NB4 (cell line): ENCODE results near the gene THAP9.
"Not testable (repeated sequence)": the region's sequence is repeated elsewhere in the genome, so short reads cannot be mapped to it uniquely, and the experiment has no call there.

Source experiments
- MAX ChIP-seq: IDR thresholded peaks from 2 replicates; pipeline ENCODE4 v1.6.1; 2011; ENCODE audit warnings: low read depth, low read length
- MYC ChIP-seq: IDR thresholded peaks from 2 replicates; pipeline ENCODE4 v1.6.1; 2011; ENCODE audit warnings: low read depth, low read length
- POLR2A ChIP-seq: IDR thresholded peaks from 2 replicates; pipeline ENCODE4 v1.6.1; 2011; ENCODE audit warnings: mild to moderate bottlenecking; ENCODE audit not compliant: insufficient read length; ENCODE audit errors: extremely low read depth
- TF ChIP-seq, protein P1 (sequence below): IDR thresholded peaks from one replicate; pipeline ENCODE4 v1.5.1; 2012; ENCODE audit warnings: low read depth, low read length

DNA sequence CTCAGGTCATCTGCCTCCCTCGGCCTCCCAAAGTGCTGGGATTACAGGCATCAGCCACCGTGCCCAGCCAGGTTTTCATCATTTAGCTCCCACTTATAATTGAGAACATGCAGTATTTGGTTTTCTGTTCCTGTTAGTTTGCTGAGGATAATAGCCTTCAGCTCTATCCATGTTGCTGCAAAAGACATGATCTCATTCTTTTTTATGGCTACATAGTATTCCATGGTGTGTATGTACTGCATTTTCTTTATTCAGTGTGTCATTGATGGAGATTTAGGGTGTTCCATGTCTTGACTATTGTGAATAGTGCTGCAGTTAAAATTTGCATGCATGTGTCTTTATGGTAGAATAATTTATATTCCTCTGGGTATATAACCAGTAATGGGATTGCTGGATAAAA, 13.4 kb downstream of the THAP9 start:
- TF ChIP-seq, protein P1, sequence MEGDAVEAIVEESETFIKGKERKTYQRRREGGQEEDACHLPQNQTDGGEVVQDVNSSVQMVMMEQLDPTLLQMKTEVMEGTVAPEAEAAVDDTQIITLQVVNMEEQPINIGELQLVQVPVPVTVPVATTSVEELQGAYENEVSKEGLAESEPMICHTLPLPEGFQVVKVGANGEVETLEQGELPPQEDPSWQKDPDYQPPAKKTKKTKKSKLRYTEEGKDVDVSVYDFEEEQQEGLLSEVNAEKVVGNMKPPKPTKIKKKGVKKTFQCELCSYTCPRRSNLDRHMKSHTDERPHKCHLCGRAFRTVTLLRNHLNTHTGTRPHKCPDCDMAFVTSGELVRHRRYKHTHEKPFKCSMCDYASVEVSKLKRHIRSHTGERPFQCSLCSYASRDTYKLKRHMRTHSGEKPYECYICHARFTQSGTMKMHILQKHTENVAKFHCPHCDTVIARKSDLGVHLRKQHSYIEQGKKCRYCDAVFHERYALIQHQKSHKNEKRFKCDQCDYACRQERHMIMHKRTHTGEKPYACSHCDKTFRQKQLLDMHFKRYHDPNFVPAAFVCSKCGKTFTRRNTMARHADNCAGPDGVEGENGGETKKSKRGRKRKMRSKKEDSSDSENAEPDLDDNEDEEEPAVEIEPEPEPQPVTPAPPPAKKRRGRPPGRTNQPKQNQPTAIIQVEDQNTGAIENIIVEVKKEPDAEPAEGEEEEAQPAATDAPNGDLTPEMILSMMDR = not testable (repeated sequence)
- TF ChIP-seq POLR2A, MAX, MYC: not testable (repeated sequence)
